ENCODE data around the gene C1QTNF6.

C1QTNF6 gene

GRCh38 chr22:37222440-37222971 is 34.5 kb upstream of the C1QTNF6 start:
- DNase-seq, result no peak

GRCh38 chr22:37221424-37222333 is 33.6 kb upstream of the C1QTNF6 start:
- DNase-seq, result no peak

- DNase-seq, result no peak
Observed at GRCh38 chr22:37220543-37220981, 32.5 kb upstream of the C1QTNF6 start.

- DNase-seq, result no peak
Observed at GRCh38 chr22:37219533-37219932, 31.5 kb upstream of the C1QTNF6 start.

- DNase-seq, result no peak
Observed at GRCh38 chr22:37218771-37219411, 30.8 kb upstream of the C1QTNF6 start.

GRCh38 chr22:37218399-37218770 is 30.3 kb upstream of the C1QTNF6 start:
- DNase-seq, result no peak

GRCh38 chr22:37215890-37216289 is 27.8 kb upstream of the C1QTNF6 start:
- DNase-seq, result no peak

GRCh38 chr22:37214731-37215030 is 26.6 kb upstream of the C1QTNF6 start:
- DNase-seq, result no peak

- no peak for DNase-seq
Observed at GRCh38 chr22:37213941-37214730, 26.1 kb upstream of the C1QTNF6 start.

GRCh38 chr22:37213218-37213855 is 25.3 kb upstream of the C1QTNF6 start:
- no peak for DNase-seq

GRCh38 chr22:37212174-37212906 is 24.3 kb upstream of the C1QTNF6 start, which contains the start of gene SSTR3:
SSTR3 (minus strand) TSS chr22:37212477; CDS start chr22:37207803, 4,674 bp downstream.
- no peak for DNase-seq

- DNase-seq, result no peak
Observed at GRCh38 chr22:37211866-37212173, 23.8 kb upstream of the C1QTNF6 start.

- no peak for DNase-seq
Observed at GRCh38 chr22:37211075-37211865, 23.2 kb upstream of the C1QTNF6 start.

- no peak for DNase-seq
Observed at GRCh38 chr22:37210041-37210803, 22.2 kb upstream of the C1QTNF6 start.

GRCh38 chr22:37209140-37209845 is 21.2 kb upstream of the C1QTNF6 start:
- DNase-seq, result no peak

GRCh38 chr22:37208401-37209139 is 20.5 kb upstream of the C1QTNF6 start:
- DNase-seq, result no peak

- no peak for DNase-seq
Observed at GRCh38 chr22:37207981-37208380, 19.9 kb upstream of the C1QTNF6 start.

- no peak for DNase-seq
Observed at GRCh38 chr22:37206841-37207821, 19.1 kb upstream of the C1QTNF6 start.

Data from NCI-H526 treated with DMSO at 0.1 percent for 48 hours (cell line).